Right ventricle myocardium superior (tissue), 1 donor: ENCODE data around the gene ZSWIM3. TPM values are rescaled to one million over a fixed set of nuclear protein-coding genes. Genes with fewer than 3 reads are reported as not detected.
A peak's percentile ranks its signal among the peaks of the same experiment; 100 is the strongest.

Experiments used
- ATAC-seq: fragments of 200-7000 bp; cut with Tn5 transposase; one replicate; pipeline ENCODE4 v1.9.1; 2020; ENCODE audit warnings: mild to moderate bottlenecking; ENCODE audit not compliant: poor library complexity
- DNase-seq: peaks from one replicate; pipeline ENCODE4 v3.0.0-alpha.2; 2020
- intact Hi-C: fragments of 100-400 bp; cut with DNase I; formaldehyde crosslinking; loops from one replicate; pipeline ENCODE4 v1.11.2; 2022
- total RNA-seq: library from RNA; stranded (reverse); fragmentation: NEBNext Ultra II Directional; extraction: Animal tissue kit (Norgen Biotek cat#: 25700); gene quantifications from one replicate; pipeline ENCODE4 v1.2.1, GENCODE V29; 2021
- donor health status: DM: no; HTN: yes; CAD: no; lungs with severe emphysema.

The ZSWIM3 gene
- total RNA-seq, 1 donor from 2014 or later: 1.4 TPM

DNA sequence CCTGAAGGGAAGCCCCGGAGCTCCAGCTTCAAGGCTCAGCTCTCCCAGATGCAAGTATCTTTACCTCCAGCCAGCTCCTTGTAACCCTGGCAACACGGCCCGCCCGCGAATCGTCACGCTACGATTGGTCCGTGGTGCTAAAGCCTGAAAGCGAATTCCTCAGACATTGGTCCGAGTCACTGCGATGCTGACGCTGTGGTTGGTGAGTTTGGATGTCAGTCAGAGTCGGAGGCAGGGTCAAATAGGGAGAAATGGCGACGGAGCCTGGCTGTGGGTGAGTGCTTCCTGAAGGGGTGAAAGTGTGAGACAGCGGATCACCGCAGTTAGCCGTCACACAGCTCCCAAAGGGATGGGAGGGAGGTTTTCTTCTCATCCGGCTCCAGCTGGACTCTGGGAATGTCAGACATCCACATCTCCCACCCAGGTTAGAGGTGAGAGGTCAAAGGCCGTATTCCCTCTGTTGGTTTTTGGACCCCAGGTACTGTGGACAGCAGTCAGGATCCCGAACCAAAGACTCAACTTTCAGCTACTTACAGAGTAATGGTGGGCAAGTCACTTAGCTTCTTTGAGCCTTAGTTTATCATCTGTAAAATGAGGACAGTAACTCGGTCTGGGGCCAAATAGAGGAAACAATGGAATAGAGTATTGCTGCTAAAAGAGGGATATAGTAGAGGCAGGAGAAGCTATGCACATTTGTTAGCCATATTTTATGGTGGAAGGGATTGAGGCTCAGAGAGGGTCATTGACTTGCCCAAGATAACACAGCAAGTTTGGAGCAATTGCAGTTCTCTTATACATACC, 23.8 kb downstream of the ZSWIM3 start, which contains the start of gene ZSWIM1:
Gene ZSWIM1, plus strand, starts transcription at position 240 of the 801 bp plus-strand sequence. CDS start 1,366 bp downstream, outside the sequence.
- peak; percentile 97 for ATAC-seq
- intact Hi-C loops: no loop called here
- DNase-seq: peak; percentile 100

DNA sequence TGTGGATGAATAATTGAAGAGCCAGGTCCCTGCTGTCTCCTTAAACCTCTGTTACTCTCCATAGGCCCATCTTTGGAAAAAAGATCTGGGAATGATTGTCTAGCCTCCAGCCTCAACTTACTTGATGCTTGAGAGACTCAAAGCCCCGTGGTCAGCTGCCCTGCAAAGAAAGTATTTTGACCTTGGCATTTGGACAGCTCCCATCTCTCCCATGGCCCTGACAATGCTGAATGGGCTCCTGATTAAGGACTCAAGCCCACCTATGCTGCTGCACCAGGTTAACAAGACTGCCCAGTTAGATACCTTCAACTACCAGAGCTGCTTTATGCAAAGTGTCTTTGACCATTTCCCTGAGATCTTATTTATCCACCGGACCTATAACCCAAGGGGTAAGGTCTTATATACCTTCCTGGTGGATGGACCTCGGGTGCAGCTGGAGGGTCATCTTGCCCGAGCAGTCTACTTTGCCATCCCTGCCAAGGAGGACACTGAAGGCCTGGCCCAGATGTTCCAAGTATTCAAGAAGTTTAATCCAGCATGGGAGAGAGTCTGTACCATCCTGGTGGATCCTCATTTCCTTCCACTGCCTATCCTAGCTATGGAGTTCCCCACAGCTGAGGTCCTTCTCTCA, 25.2 kb downstream of the ZSWIM3 start:
- intact Hi-C loops: no loop called here
- DNase-seq (no peak), ATAC-seq (no peak)

DNA sequence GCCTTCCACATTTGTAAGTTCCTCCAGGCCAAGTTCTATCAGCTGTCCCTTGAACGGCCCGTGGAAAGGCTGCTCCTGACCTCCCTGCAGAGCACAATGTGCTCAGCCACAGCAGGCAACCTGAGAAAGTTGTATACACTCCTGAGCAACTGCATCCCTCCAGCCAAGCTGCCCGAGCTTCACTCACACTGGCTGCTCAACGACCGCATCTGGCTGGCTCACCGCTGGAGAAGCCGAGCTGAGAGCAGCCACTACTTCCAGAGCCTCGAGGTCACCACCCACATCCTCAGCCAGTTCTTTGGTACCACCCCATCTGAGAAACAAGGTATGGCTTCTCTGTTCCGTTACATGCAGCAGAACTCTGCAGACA, 25.7 kb downstream of the ZSWIM3 start:
- intact Hi-C loops: no loop called here
- DNase-seq: no peak
- ATAC-seq: no peak

GRCh38 chr20:45886590-45887345, 29.4 kb downstream of the ZSWIM3 start:
- DNase-seq: no peak
- intact Hi-C loops: no loop called here
- ATAC-seq: no peak

- no peak for ATAC-seq
- intact Hi-C loops: no loop called here
- DNase-seq: no peak
These were observed 29.9 kb downstream of the ZSWIM3 start, which contains the start of gene SPATA25 for GRCh38 chr20:45887346-45887715. SPATA25 (minus strand) TSS chr20:45887622; CDS start chr20:45887590, 32 bp downstream.

- DNase-seq (no peak), ATAC-seq (no peak)
- intact Hi-C loops: no loop called here
These were observed 31.3 kb downstream of the ZSWIM3 start for GRCh38 chr20:45888681-45889080.

GRCh38 chr20:45890077-45890984, 32.9 kb downstream of the ZSWIM3 start:
- ATAC-seq (peak; percentile 73), DNase-seq (peak; percentile 90)
- intact Hi-C loops: loop anchor here (5.0 kb wide), 1 partner anchor 42 kb away; the partner anchor contains the start of gene PCIF1

- ATAC-seq: peak; percentile 90
- peak; percentile 97 for DNase-seq
- intact Hi-C loops: loop anchor here (5.0 kb wide), 1 partner anchor 41 kb away; the partner anchor contains the start of gene PCIF1
These were observed 33.9 kb downstream of the ZSWIM3 start, which contains the start of the genes CTSA and NEURL2 for GRCh38 chr20:45890985-45891983. CTSA (plus strand) TSS chr20:45891335; CDS start chr20:45891569, 234 bp downstream. NEURL2 (minus strand) TSS chr20:45891208; CDS start chr20:45890991, 217 bp downstream.

- ATAC-seq: peak; percentile 16
- intact Hi-C loops: loop anchor here (5.0 kb wide), 1 partner anchor 40 kb away; the partner anchor contains the start of gene PCIF1
- DNase-seq: no peak
These were observed 34.8 kb downstream of the ZSWIM3 start for GRCh38 chr20:45892049-45892825.

- no peak for ATAC-seq
- intact Hi-C loops: loop anchor here (5.0 kb wide), 1 partner anchor 39 kb away; the partner anchor contains the start of gene PCIF1
- DNase-seq: no peak
These were observed 35.5 kb downstream of the ZSWIM3 start for GRCh38 chr20:45892828-45893500.

DNA sequence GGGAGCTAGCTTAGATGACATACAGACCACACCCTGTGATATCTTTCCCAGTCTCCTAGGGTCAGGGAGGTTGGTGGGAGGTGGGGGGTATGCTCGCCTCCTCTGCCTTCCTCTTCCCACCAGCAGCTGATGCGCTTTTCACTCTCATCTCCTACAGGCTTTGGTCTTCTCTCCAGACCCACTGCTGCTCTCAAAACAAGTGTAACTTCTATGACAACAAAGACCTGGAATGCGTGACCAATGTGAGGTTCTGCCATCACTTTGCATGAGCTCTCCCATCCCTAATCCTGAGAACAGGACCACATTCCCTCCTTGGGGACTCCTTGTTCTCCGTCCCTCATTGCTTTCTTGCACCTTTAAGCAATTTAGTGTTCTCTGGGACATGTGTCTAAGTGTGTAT, 36.4 kb downstream of the ZSWIM3 start:
- no peak for DNase-seq
- ATAC-seq: no peak
- intact Hi-C loops: loop anchor here (5.0 kb wide), 1 partner anchor 38 kb away; the partner anchor contains the start of gene PCIF1

DNA sequence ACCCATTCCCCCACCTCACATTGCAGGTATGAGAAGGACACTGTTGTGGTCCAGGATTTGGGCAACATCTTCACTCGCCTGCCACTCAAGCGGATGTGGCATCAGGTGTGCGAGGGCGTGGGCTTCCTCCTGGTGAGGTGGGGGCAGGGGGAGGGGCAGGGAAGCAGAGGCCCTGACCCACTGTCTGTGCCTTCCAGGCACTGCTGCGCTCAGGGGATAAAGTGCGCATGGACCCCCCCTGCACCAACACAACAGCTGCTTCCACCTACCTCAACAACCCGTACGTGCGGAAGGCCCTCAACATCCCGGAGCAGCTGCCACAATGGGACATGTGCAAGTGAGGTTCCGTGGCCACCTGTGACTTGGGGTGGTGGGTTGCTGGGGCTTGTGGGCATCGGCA, 37.4 kb downstream of the ZSWIM3 start:
- ATAC-seq: no peak
- intact Hi-C loops: loop anchor here (5.0 kb wide), 1 partner anchor 38 kb away; the partner anchor contains the start of gene PCIF1

DNA sequence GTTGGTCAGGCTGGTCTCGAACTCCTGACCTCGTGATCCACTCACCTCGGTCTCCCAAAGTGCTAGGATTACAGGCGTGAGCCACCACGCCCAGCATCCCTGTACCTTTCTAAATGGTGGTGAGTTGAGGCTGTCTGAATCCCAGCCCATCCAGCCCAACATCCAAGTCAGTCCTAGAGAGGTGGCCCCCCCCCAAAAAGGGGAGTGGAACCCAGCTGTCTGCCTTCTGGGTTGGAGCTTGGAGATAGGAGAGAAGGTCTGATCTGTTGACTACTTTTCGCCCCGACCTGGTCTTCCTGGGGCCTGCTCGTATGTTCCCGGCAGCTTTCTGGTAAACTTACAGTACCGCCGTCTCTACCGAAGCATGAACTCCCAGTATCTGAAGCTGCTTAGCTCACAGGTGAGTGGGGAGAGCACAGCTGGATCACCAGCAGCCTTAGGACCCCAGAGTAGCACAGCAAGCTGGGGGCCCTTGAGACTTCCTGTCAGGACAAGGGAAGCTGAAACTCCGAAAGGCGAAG, 39.3 kb downstream of the ZSWIM3 start:
- ATAC-seq (no peak), DNase-seq (no peak)
- intact Hi-C loops: no loop called here

More for the DNA sequence above, 37.4 kb downstream of the ZSWIM3 start:
- no peak for DNase-seq

DNA sequence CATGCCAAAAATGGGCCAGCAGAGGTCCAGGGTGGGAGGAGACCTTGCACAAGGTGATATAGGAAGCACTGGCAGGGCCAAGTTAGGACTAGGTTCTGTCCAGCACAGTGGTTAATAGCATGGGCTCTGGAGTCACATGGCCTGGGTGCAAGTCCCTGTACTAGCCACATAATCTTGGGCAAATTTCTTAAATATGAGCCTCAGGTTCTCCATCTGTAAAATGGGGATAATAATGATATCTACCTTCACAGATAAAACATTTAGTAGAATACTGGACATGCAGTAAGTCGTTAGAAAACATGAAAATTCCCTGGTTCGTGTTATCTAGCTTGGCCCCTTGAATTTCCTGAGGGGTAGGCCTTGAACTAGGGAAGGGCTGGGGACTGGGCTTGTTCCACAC, 39.9 kb downstream of the ZSWIM3 start:
- DNase-seq (no peak), ATAC-seq (no peak)
- intact Hi-C loops: no loop called here

GRCh38 chr20:45897692-45898091, 40.3 kb downstream of the ZSWIM3 start:
- DNase-seq: no peak
- ATAC-seq: no peak
- intact Hi-C loops: no loop called here
